Measurements from ENCODE around the gene CDKN2A. TPM values are rescaled to one million over a fixed set of nuclear protein-coding genes. Genes with fewer than 3 reads are reported as not detected.

Gene CDKN2A
- total RNA-seq, 1 experiment from 2014 or later = 0.35 TPM

- no CpG with 5 or more reads among the region's 19 CpGs for WGBS (ENCODE audit: extremely low coverage, insufficient read length, low lambda C conversion rate)
- Histone ChIP-seq H4K91ac (ENCODE audit: insufficient read length, low read depth, low read length) (no peak overlapping the region), H3K27me3 (ENCODE audit: insufficient read depth, low read length) (peaks cover 82% of the 10 kb centered on the region)
These were observed 27.0 kb downstream of the CDKN2A start for GRCh38 chr9:21967169-21967568.

More at GRCh38 chr9:21967169-21967568, 27.0 kb downstream of the CDKN2A start:
- Histone ChIP-seq H2BK15ac (ENCODE audit: low read depth, low read length) (no peak overlapping the region), H3K4me2 (ENCODE audit: insufficient read depth, insufficient read length, low read length) (no peak overlapping the region), H4K5ac (ENCODE audit: insufficient read length, low read depth, low read length) (no peak overlapping the region), H3K23me2 (ENCODE audit: insufficient read length, low read depth, low read length, poor library complexity, severe bottlenecking) (peaks cover 4% of the 10 kb centered on the region), H3K14ac (ENCODE audit: insufficient read depth, low read length) (no peak overlapping the region), H3K56ac (ENCODE audit: insufficient read length, low read depth, low read length) (no peak overlapping the region), H2BK120ac (ENCODE audit: low read depth, low read length, poor library complexity, severe bottlenecking) (no peak overlapping the region), H3K79me2 (ENCODE audit: insufficient read depth, low read length) (no peaks in the 10 kb centered on the region), H2BK20ac (ENCODE audit: low read depth, low read length, poor library complexity, severe bottlenecking) (no peak overlapping the region), H3K79me1 (ENCODE audit: insufficient read depth, low read depth, low read length, poor library complexity, severe bottlenecking) (no peaks in the 10 kb centered on the region), H3K4me1 (ENCODE audit: insufficient read depth, low read length) (no peaks in the 10 kb centered on the region; the same call in 1 of the 2 replicates), H2AK5ac (ENCODE audit: insufficient read length, low read length) (no peak overlapping the region), H3K4ac (ENCODE audit: low read depth, low read length) (no peak overlapping the region), H3K18ac (ENCODE audit: insufficient read length, low read depth, low read length) (no peak overlapping the region), H3K9ac (ENCODE audit: extremely low read depth, insufficient read length, low read length) (no peak overlapping the region), H3K27ac (ENCODE audit: insufficient read length, low read depth, low read length) (no peak overlapping the region), H4K8ac (replicated peaks; ENCODE audit: insufficient read length, low read depth, low read length) (no peak overlapping the region), H3K9me3 (ENCODE audit: control insufficient read depth, low read depth, low read length) (no peaks in the 10 kb centered on the region), H3T11ph (ENCODE audit: low read length) (no peak overlapping the region), H4K20me1 (ENCODE audit: control insufficient read depth, insufficient read depth, insufficient read length) (no peaks in the 10 kb centered on the region), H2BK5ac (ENCODE audit: insufficient read length, low read length) (no peak overlapping the region), H2BK12ac (ENCODE audit: insufficient read length, low read depth, low read length) (no peak overlapping the region), H3K23ac (ENCODE audit: insufficient read length, low read depth, low read length) (no peak overlapping the region), H2AFZ (ENCODE audit: low read length) (no peak overlapping the region)
- peaks cover 0 to 3% (median 0%) of the 10 kb centered on the region in 3 experiments; a peak in 2 of 7 replicates for H3K36me3 Mint-ChIP-seq (ENCODE audit: insufficient read depth in 1 of 3, low read depth in 3 of 3)
- H3K27me3 Mint-ChIP-seq (ENCODE audit: low read depth) = peaks cover 99% of the 10 kb centered on the region
- no peak for TF ChIP-seq CTCF (conservative IDR thresholded peaks at IDR 0.05)
- H3K9me3 Mint-ChIP-seq = peaks cover 12 to 13% of the 10 kb centered on the region in 2 experiments
- H3K4me3 Mint-ChIP-seq = no peak overlapping the region
- peak; percentile 50 for DNase-seq
- H3K4me1 Mint-ChIP-seq = peaks cover 35 to 51% of the 10 kb centered on the region in 2 experiments
- no peak overlapping the region for H3K27ac Mint-ChIP-seq

Measured in H9 (cell line).